Smooth muscle cell (in vitro differentiated cells): ENCODE data around the gene PSAP. TPM values are rescaled to one million over a fixed set of nuclear protein-coding genes. Genes with fewer than 3 reads are reported as not detected.

Source experiments
- DNase-seq: peaks from one replicate; lab custom pipeline; 2025; ENCODE audit not compliant: unreplicated experiment; lab: John Stamatoyannopoulos, UW
- H2AFZ ChIP-seq: fragments of 200-600 bp; sonication (generic); 2 replicates; pipeline ENCODE4 v1.6.0; 2016; ENCODE audit warnings: antibody characterized with exemption, low read depth, mild to moderate bottlenecking
- H3F3A ChIP-seq: fragments of 200-600 bp; sonication (generic); 2 replicates; pipeline ENCODE4 v1.6.0; 2017; ENCODE audit warnings: antibody characterized with exemption, low read depth
- H3K27ac ChIP-seq: fragments of 200-600 bp; sonication (generic); 2 replicates; pipeline ENCODE4 v1.5.1; 2016; ENCODE audit warnings: low read depth, mild to moderate bottlenecking
- H3K27me3 ChIP-seq: fragments of 200-600 bp; sonication (generic); 2 replicates; pipeline ENCODE4 v1.6.1; 2016; ENCODE audit warnings: low read depth, mild to moderate bottlenecking
- H3K36me3 ChIP-seq: fragments of 200-600 bp; sonication (generic); 2 replicates; pipeline ENCODE4 v1.5.1; 2016; ENCODE audit warnings: low read depth
- H3K4me1 ChIP-seq: fragments of 200-600 bp; sonication (generic); 2 replicates; pipeline ENCODE4 v1.5.1; 2016; ENCODE audit warnings: low read depth
- H3K4me2 ChIP-seq: fragments of 200-600 bp; sonication (generic); 2 replicates; pipeline ENCODE4 v1.6.0; 2016; ENCODE audit warnings: mild to moderate bottlenecking
- H3K4me3 ChIP-seq: fragments of 200-600 bp; sonication (generic); 2 replicates; pipeline ENCODE4 v1.5.1; 2016; ENCODE audit warnings: mild to moderate bottlenecking
- H3K79me2 ChIP-seq: fragments of 200-600 bp; sonication (generic); 2 replicates; pipeline ENCODE4 v1.6.0; 2016; ENCODE audit warnings: low read depth, mild to moderate bottlenecking
- H3K9ac ChIP-seq: fragments of 200-600 bp; sonication (generic); 2 replicates; pipeline ENCODE4 v1.6.0; 2016; ENCODE audit warnings: low read depth
- H3K9me3 ChIP-seq: fragments of 200-600 bp; sonication (generic); replicated peaks from 2 replicates; pipeline ENCODE4 v1.5.1; 2016; ENCODE audit warnings: low read depth
- H4K20me1 ChIP-seq: fragments of 200-600 bp; sonication (generic); 2 replicates; pipeline ENCODE4 v1.6.0; 2016; ENCODE audit warnings: low read depth
- CTCF ChIP-seq: fragments of 200-600 bp; sonication (generic); IDR thresholded peaks from 2 replicates; pipeline ENCODE4 v1.5.1; 2017; ENCODE audit warnings: borderline replicate concordance, mild to moderate bottlenecking, antibody characterized with exemption; ENCODE audit not compliant: insufficient read depth, poor library complexity, severe bottlenecking
- WGBS: methylation state at CpG from one replicate; pipeline ENCODE4 v1.1.7; 2016; ENCODE audit warnings: low lambda C conversion rate; 5-methylcytosine and 5-hydroxymethylcytosine counted together
- polyA plus RNA-seq: library from polyadenylated mRNA; unstranded; fragments of >200 nt; fragmentation: Nextera tagmentation; extraction: Ambion mirVana; gene quantifications from 2 replicates; pipeline ENCODE4 v1.2.1, GENCODE V29; 2016
- total RNA-seq: library from RNA; depleted of rRNA; stranded (reverse); fragments of >200 nt; gene quantifications from 2 replicates; pipeline ENCODE4 v1.2.3, GENCODE V29; 2014

Gene PSAP
- total and polyA plus RNA-seq, 2 experiments from 2014 or later, result 282 to 500 TPM

- 75% methylated on average over 11 of the region's 11 CpGs for WGBS
- Histone ChIP-seq H3K36me3 (no peaks in the 10 kb centered on the region), H3K27me3 (no peaks in the 10 kb centered on the region), H3K4me2 (no peak overlapping the region), H2AFZ (no peak overlapping the region), H3K4me1 (no peaks in the 10 kb centered on the region), H3K27ac (no peak overlapping the region), H3F3A (no peaks in the 10 kb centered on the region), H4K20me1 (peaks cover 17% of the 10 kb centered on the region), H3K79me2 (no peaks in the 10 kb centered on the region), H3K9me3 (no peaks in the 10 kb centered on the region), H3K4me3 (no peak overlapping the region), H3K9ac (no peak overlapping the region)
- no peak for TF ChIP-seq CTCF
- no peak for DNase-seq
These were observed 38.0 kb downstream of the PSAP start for GRCh38 chr10:71812913-71813590.

- H3F3A ChIP-seq, result no peaks in the 10 kb centered on the region
- no peaks in the 10 kb centered on the region for H3K4me1 ChIP-seq
- H3K36me3 ChIP-seq, result no peaks in the 10 kb centered on the region
- H3K9ac ChIP-seq, result no peak overlapping the region
- no peak overlapping the region for H3K27ac ChIP-seq
- H3K4me3 ChIP-seq, result no peak overlapping the region
- peak; percentile 70 for TF ChIP-seq CTCF
- H3K9me3 ChIP-seq, result no peaks in the 10 kb centered on the region
- no peak for DNase-seq
- no peaks in the 10 kb centered on the region for H3K79me2 ChIP-seq
- no peak overlapping the region for H3K4me2 ChIP-seq
- peaks cover 11% of the 10 kb centered on the region for H4K20me1 ChIP-seq
- H2AFZ ChIP-seq, result no peak overlapping the region
- H3K27me3 ChIP-seq, result no peaks in the 10 kb centered on the region
- 79% methylated on average over 17 of the region's 22 CpGs for WGBS
These were observed 38.8 kb downstream of the PSAP start for GRCh38 chr10:71812016-71812912.

GRCh38 chr10:71811351-71811750 is 39.7 kb downstream of the PSAP start:
- H3K4me1 ChIP-seq, result no peaks in the 10 kb centered on the region
- H2AFZ ChIP-seq, result no peak overlapping the region
- H3K9ac ChIP-seq, result no peak overlapping the region
- no peaks in the 10 kb centered on the region for H3F3A ChIP-seq
- DNase-seq, result no peak
- peaks cover 2% of the 10 kb centered on the region for H4K20me1 ChIP-seq
- H3K27me3 ChIP-seq, result peaks cover 4% of the 10 kb centered on the region
- no peaks in the 10 kb centered on the region for H3K9me3 ChIP-seq
- H3K79me2 ChIP-seq, result no peaks in the 10 kb centered on the region
- TF ChIP-seq CTCF, result no peak
- H3K4me3 ChIP-seq, result no peak overlapping the region
- no peak overlapping the region for H3K4me2 ChIP-seq
- no peak overlapping the region for H3K27ac ChIP-seq
- WGBS, result 95% methylated on average over 16 of the region's 19 CpGs
- no peaks in the 10 kb centered on the region for H3K36me3 ChIP-seq
